KOPT-K1 (cell line): Measurements from ENCODE around the gene SYNPO2.

ENCODE experiments used
- H3K27ac ChIP-seq: fragments of 200-600 bp; sonication (generic); 2 replicates; pipeline ENCODE4 v1.5.1; 2016; ENCODE audit warnings: antibody characterized with exemption, mild to moderate bottlenecking, low read depth, low read length; ENCODE audit not compliant: poor library complexity, severe bottlenecking
- H3K36me3 ChIP-seq: fragments of 200-600 bp; sonication (generic); 2 replicates; pipeline ENCODE4 v1.5.1; 2017; ENCODE audit warnings: antibody characterized with exemption, mild to moderate bottlenecking, low read length, moderate library complexity; ENCODE audit not compliant: insufficient read depth
- H3K9me3 ChIP-seq: fragments of 200-600 bp; sonication (generic); 2 replicates; pipeline ENCODE4 v1.5.1; 2017; ENCODE audit warnings: antibody characterized with exemption, low read length, mild to moderate bottlenecking; ENCODE audit not compliant: insufficient read depth, poor library complexity, severe bottlenecking

SYNPO2 gene

DNA sequence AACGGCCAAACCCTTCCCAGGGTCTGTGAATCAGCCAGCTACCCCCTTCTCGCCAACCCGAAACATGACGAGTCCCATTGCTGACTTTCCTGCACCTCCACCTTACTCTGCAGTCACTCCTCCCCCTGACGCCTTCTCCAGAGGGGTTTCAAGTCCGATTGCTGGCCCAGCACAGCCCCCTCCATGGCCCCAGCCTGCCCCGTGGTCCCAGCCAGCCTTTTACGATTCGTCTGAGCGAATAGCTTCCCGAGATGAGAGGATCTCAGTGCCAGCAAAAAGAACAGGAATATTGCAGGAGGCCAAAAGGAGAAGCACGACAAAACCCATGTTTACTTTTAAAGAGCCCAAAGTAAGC is 141.9 kb downstream of the SYNPO2 start:
- Histone ChIP-seq H3K36me3 (no peaks in the 10 kb centered on the region), H3K9me3 (no peaks in the 10 kb centered on the region), H3K27ac (no peak overlapping the region)

DNA sequence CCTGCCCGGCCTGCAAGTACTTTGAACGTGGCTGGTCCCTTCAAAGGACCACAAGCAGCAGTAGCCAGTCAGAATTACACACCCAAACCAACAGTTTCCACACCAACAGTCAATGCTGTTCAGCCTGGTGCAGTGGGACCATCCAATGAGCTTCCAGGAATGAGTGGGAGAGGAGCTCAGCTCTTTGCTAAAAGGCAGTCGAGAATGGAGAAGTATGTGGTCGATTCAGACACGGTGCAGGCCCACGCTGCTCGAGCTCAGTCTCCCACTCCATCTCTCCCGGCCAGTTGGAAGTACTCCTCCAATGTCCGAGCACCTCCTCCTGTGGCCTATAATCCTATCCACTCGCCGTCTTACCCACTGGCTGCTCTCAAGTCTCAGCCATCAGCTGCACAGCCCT is 142.6 kb downstream of the SYNPO2 start:
- H3K27ac ChIP-seq: no peak overlapping the region
- H3K36me3 ChIP-seq: no peaks in the 10 kb centered on the region
- H3K9me3 ChIP-seq: no peaks in the 10 kb centered on the region

DNA sequence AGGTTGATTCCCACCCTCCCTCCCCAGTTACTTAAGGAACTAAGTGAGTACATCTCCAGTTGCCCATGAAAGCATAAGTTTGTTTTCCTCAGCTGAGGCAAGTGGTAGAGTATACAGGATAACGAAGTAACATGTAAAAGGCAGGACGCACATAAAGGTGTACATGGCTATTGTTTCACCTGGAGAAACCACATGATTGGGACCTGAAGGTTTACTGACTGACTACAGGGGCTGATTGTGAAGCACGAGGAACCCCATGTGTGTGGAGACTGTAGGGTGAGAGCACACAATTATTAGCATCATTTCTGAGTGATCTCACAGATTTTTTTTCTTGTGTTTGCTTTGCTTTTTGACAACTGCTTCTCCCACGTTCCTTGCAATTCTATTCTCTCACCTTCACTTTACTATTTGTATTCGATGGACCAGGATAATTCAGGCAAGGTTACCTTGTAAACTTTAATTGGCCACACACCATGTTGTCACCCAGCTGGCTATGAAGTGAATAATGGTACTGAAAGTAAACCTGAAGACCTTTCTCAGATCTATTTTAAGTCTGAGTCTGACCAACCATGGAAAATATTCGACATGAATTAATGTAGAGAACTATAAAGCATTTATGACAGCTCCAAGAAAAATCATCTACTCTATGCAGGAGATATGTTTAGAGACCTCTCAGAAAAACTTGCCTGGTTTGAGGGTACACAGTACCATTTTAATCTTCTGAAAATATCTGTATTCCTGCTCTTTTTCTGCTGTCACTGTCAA is 144.4 kb downstream of the SYNPO2 start:
- Histone ChIP-seq H3K36me3 (no peaks in the 10 kb centered on the region), H3K27ac (no peak overlapping the region), H3K9me3 (no peaks in the 10 kb centered on the region)

DNA sequence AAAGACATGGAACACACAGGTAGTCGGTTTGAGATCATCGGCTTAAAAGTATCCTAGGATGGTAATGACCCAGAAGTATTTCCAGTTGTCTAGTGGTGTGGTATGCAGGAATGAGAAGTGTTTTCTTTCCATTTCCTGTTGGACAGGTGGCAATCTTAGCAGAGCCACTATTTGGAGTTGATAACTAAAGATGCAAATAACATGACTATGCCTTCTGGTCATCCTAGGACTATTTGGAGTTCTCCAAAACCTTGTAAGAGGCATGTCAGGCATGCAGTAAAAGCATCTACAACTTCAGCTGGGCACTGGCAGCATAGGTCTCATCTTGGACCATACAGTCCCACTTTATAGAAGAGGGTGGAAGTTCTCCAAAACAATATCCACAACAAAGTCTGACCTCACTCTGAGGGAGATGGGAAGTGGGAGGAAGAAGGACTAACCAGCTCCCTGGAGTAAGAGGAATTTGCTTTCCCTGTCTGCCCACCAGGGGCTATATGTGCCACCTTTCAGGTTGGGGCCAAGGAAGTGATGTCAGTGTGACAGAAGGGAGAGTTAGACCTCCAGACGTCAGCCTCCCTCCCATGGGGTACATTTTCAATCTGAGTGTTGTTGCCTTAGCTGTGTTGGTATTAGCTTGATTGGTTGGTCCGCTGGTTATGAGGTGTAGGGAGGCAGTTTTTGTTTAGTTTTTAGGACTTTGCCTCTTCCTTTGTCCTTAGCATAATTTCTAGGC is 145.8 kb downstream of the SYNPO2 start:
- Histone ChIP-seq H3K9me3 (no peaks in the 10 kb centered on the region), H3K36me3 (no peaks in the 10 kb centered on the region), H3K27ac (no peak overlapping the region)

DNA sequence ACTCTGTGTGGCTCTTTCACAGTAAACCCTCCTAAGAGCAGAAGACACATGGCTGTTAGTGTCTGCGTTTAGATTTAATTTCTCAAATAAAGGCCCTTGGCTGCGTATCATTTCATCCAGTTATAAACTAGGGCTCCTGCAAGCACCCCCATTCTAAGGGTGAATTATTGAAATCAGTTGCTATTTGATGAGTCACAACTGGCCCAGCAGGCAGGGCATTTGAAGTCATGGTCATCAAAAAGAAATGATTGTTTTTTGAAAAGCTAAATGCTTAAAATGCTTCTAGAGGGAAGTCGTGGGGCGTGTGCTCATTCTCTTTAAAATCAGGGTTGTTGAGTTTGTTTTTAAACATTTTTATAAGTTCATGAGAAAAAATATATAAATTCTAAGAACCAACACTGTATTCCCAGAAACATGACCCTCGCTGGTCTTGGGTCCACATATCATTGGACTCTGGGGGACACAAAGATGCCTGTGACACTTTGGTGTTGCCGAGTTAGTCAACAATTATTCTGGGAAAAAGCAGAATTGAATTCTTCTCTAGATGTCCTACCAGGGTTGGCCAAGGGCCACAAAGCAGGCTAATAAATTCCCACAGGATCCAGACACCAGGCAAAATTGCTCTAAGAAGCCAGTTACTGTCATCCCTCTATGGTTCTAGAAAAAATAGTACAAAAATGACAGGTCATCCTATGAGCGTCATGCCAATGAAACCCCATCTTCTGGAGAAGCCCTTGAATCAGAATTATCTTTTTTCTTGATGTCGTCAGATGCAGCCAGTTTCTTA is 147.5 kb downstream of the SYNPO2 start:
- Histone ChIP-seq H3K9me3 (no peaks in the 10 kb centered on the region), H3K36me3 (no peaks in the 10 kb centered on the region), H3K27ac (no peak overlapping the region)

DNA sequence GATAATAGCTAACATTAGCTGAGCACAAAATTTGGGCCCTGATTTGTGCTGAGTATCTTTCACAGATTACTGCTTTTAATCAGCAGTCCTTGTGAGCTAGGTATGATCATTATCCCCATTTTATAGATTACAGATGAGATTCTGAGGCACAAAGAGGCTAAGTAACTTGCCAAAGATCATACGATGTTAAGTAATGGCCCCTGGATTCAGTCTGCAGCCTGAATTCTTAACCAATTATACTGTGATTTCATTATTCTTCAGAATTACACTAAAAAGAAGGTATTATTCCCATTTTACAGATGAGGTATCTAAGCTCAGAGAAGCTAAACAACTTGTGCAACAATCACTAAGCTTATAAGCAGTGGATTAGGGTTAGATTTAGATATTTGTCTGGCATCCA is 149.1 kb downstream of the SYNPO2 start:
- Histone ChIP-seq H3K36me3 (no peaks in the 10 kb centered on the region), H3K9me3 (no peaks in the 10 kb centered on the region), H3K27ac (no peak overlapping the region)

DNA sequence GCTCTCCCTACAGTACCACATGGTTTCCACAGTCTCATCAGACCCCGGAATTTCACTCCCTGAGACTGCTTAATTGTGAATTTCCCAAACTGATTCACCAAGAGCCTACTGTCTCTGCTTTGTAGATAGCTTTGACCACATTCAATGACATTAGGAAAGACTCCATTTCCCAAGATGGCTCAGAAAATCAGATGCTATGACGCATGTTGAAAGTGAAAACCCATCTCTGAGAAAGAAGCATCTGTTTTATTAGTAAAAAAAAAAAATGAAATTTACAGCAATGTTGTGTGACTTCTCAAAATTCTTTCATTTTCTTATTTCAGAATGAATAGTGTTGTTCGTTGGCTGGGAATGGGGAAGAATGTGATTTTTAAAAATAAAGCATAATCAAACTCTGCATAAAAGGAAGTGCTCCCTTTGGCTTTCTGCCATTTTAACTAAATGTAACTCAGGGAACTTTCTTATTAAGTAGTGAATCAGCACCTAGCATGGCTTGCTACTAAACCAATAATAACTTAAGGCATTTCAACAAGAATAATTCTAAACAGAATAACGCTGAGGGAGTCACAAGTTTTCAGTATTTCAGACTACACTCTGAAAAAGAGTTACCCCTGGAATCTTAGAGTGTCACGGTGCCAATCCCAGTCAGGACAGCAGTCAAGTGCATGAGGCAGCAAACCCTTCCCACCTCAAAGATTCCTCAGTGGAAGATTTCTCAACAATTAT is 149.6 kb downstream of the SYNPO2 start:
- no peak overlapping the region for H3K27ac ChIP-seq
- H3K36me3 ChIP-seq: no peaks in the 10 kb centered on the region
- H3K9me3 ChIP-seq: no peaks in the 10 kb centered on the region

DNA sequence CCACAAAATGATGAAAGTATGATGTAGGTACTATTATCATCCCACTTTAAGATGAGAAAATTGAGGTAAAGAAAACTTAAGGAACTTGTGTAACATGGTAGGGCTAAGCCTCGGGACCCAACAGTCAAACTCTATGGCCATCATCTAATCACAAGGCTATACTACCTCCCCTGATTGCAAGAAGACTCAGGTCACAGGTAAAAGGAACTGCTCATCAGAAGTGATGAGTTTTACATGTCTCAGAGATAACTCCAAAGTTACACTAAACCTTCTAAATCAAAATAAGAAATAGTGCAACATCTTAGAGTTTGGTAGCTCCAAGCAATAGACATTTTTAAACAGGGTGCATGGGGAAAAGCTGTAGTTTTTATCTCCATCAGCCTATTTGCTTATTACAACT is 150.5 kb downstream of the SYNPO2 start:
- no peaks in the 10 kb centered on the region for H3K36me3 ChIP-seq
- H3K27ac ChIP-seq: no peak overlapping the region

DNA sequence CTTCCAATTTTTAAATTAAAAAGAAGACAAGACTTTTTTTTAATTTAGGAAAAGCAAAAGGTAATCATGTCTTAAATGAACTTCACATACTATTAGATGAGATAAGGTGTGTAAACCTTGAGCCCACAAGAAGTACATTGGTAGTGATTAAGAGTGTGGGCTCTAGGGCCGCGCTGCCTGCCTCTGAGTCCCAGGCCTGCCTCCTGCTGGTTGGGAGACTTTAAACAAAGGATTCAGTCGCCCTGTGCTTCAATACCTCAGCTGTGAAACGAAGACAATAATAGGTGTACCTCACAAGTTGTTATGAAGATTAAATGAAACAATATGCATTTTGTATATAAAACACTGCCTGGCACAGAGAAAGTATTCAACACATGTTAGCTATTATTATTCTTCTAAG is 151.1 kb downstream of the SYNPO2 start:
- Histone ChIP-seq H3K27ac (no peak overlapping the region), H3K9me3 (no peaks in the 10 kb centered on the region)

More for the DNA sequence above, 150.5 kb downstream of the SYNPO2 start:
- no peaks in the 10 kb centered on the region for H3K9me3 ChIP-seq

DNA sequence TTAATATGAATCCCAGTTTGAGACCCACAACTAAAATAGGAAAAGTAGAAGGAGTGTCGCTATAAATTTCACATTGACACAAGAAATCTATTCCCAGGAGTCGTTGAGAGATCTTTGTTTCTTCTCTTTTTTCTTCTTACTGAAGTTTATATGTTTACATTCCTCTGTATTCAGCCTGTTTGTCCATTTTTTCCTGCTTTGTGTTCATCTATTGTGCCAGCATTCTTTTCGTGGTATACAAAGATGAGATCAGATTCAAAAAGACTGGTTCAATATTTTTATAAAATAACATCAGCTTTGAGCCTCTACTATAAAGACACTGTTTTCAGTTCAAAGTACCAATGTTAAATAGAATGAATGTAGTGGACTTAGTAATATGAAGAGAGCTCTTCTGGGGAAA is 151.6 kb downstream of the SYNPO2 start:
- Histone ChIP-seq H3K9me3 (no peaks in the 10 kb centered on the region), H3K27ac (no peak overlapping the region), H3K36me3 (no peaks in the 10 kb centered on the region)

More for the DNA sequence above, 151.1 kb downstream of the SYNPO2 start:
- no peaks in the 10 kb centered on the region for H3K36me3 ChIP-seq

DNA sequence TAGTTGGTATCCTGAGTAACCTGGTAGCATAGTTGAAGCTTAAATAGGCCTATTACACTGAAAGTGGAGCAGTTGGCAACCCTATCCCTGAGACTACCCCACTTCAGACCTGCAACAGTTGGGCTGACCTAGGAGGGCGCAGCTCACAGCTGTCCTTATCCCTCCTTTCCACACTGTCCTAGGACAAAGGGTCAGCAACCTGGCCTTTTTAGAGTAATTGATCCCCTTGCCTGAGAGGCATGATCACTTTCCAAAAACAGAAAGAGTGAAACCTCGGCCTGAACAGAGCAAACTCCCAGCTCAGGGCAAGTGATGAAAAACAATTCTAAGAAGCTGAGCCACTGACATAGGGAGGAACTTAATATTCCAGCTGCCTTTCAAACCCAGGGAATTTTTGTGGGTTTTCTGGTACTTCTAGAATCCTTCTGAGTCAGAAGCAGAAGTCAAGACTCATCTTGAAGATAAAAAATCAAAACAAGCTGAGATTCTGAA is 152.1 kb downstream of the SYNPO2 start:
- H3K27ac ChIP-seq: no peak overlapping the region
- H3K9me3 ChIP-seq: no peaks in the 10 kb centered on the region
- no peaks in the 10 kb centered on the region for H3K36me3 ChIP-seq

DNA sequence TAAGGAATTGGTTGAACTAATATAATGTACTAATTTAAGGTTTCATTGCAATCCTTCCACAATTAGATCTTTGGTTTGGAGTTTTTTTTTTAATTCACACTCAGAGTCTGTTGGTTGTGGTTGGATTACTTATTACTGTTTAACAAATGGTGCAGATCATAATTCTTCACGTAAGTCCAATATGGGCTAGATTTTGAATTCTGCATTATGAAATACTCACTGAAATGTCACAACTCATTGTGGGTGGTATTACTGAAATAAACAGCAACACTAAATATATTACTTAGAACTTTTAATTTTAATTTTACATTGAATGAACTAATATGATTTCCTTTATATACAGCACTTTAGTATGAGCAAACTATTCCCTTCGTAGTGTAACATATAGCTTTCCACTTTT is 152.7 kb downstream of the SYNPO2 start:
- H3K9me3 ChIP-seq: no peaks in the 10 kb centered on the region
- no peaks in the 10 kb centered on the region for H3K36me3 ChIP-seq
- H3K27ac ChIP-seq: no peak overlapping the region

DNA sequence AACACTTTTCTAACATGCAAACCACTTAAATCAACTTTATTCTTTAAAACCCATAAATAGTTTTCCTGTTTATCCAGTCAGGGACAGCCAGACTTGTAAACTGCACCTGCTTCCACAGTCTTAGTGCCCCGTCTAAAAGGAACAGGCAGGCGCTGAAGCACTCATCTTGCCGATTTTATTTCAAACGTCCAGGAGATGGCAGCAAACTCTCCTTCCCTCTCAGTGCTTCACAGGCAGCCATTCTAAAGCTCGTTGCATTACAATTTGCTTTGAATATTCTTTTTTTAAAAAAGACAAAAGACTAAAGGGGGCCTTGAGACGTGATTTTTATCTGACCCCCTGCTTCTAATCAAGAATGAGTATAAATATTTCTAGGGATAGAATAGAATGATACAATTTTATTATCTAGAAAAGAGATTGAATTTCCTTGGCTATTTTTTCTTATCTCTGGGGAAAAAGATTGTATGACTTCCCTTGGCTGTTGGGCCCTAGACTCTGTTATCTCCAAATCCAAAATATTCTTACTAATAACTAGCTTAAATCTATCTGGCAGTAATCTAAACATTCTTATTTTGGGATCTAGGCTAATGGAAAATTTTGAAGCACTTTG is 153.4 kb downstream of the SYNPO2 start:
- Histone ChIP-seq H3K36me3 (no peaks in the 10 kb centered on the region), H3K9me3 (no peaks in the 10 kb centered on the region), H3K27ac (no peak overlapping the region)

DNA sequence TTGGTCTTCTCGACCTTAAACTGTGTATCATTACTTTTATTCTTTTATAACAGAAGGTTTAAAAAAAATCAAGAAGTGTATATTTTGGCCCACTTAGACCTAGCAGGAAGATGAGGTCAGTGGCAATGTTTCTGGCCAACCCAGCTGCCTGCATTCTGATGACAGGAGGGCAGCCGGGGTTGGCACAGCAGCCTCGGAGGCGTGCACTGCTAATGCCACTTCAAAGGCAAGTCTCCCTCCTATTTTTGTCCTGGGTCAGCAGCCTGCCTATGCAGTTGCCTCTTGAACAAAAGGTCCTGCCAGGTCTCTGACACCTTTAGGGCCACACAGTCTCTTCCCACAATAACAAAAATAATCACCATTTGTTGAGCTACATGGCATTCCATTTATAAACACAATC is 157.6 kb downstream of the SYNPO2 start:
- Histone ChIP-seq H3K36me3 (no peaks in the 10 kb centered on the region), H3K9me3 (no peaks in the 10 kb centered on the region), H3K27ac (no peak overlapping the region)
